HEK293 (cell line): ENCODE results near the gene SETD3.

ENCODE experiments used
- CTCF ChIA-PET: fragments of 350-600 bp; formaldehyde crosslinking; extraction: SDS; loops from one replicate; lab custom pipeline; 2021; ENCODE audit warnings: antibody characterized with exemption; lab: Yijun Ruan, JAX
- POLR2A ChIA-PET: fragments of 300-600 bp; formaldehyde crosslinking; extraction: SDS; loops from one replicate; lab custom pipeline; 2020; ENCODE audit warnings: antibody characterized with exemption, inconsistent platforms; lab: Yijun Ruan, JAX
- H3K27ac ChIP-seq: fragments of 200-500 bp; sonication (Bioruptor generic); 2 replicates; pipeline ENCODE4 v1.5.1; 2014; ENCODE audit warnings: low read depth, low read length, control low read depth, inconsistent platforms; ENCODE audit errors: extremely low read depth
- H3K36me3 ChIP-seq, 2 experiments: fragments of 200-500 bp in 1 of 2; sonication (Bioruptor generic) in 1 of 2; 1 replicate in 1 of 2; 2 replicates in 1 of 2; pipeline ENCODE4 v1.5.1; 2014 to 2017; ENCODE audit warnings: inconsistent platforms in 2 of 2, low read length in 2 of 2; ENCODE audit not compliant: control insufficient read depth in 2 of 2, insufficient read depth in 1 of 2
- H3K4me1 ChIP-seq: fragments of 200-500 bp; sonication (Bioruptor generic); 2 replicates; pipeline ENCODE4 v1.5.1; 2014; ENCODE audit warnings: mild to moderate bottlenecking, low read length, inconsistent platforms; ENCODE audit not compliant: control insufficient read depth, insufficient read depth
- H3K4me3 ChIP-seq: 2 replicates; pipeline ENCODE4 v1.5.1; 2011; ENCODE audit warnings: low read depth, mild to moderate bottlenecking, control low read depth, low read length, moderate library complexity
- H3K9me3 ChIP-seq: fragments of 200-500 bp; sonication (Bioruptor generic); 2 replicates; pipeline ENCODE4 v1.5.1; 2014; ENCODE audit warnings: low read depth, low read length, inconsistent platforms; ENCODE audit not compliant: control insufficient read depth, insufficient read depth
- EGR2 ChIP-seq: fragments of 450-650 bp; formaldehyde crosslinking; IDR thresholded peaks from 2 replicates; pipeline ENCODE4 v1.5.1; 2016; ENCODE audit warnings: low read depth, missing biosample characterization, missing genetic modification characterization
- HOXD13 ChIP-seq: sonication (generic); formaldehyde crosslinking; IDR thresholded peaks from 2 replicates; pipeline ENCODE4 v1.8.0; 2022; ENCODE audit warnings: missing genetic modification reagents, borderline replicate concordance
- IKZF3 ChIP-seq: fragments of 450-650 bp; IDR thresholded peaks from 2 replicates; pipeline ENCODE4 v1.5.0; 2018; ENCODE audit warnings: missing biosample characterization, mild to moderate bottlenecking, missing genetic modification characterization, moderate library complexity
- KLF1 ChIP-seq: fragments of 450-650 bp; formaldehyde crosslinking; IDR thresholded peaks from 2 replicates; pipeline ENCODE4 v1.5.1; 2016; ENCODE audit warnings: missing biosample characterization, missing genetic modification characterization
- KLF10 ChIP-seq: fragments of 450-650 bp; IDR thresholded peaks from 2 replicates; pipeline ENCODE4 v1.5.1; 2018; ENCODE audit warnings: missing biosample characterization, mild to moderate bottlenecking, missing genetic modification characterization
- KLF7 ChIP-seq: fragments of 450-650 bp; formaldehyde crosslinking; IDR thresholded peaks from 2 replicates; pipeline ENCODE4 v1.5.1; 2016; ENCODE audit warnings: missing biosample characterization, missing genetic modification characterization, borderline replicate concordance
- OVOL3 ChIP-seq: fragments of 450-650 bp; formaldehyde crosslinking; IDR thresholded peaks from 2 replicates; pipeline ENCODE4 v1.5.1; 2016; ENCODE audit warnings: missing biosample characterization, missing genetic modification characterization
- REPIN1 ChIP-seq: fragments of 450-650 bp; formaldehyde crosslinking; IDR thresholded peaks from 2 replicates; pipeline ENCODE4 v1.5.1; 2017; ENCODE audit warnings: missing biosample characterization, missing genetic modification characterization, low read depth
- SP7 ChIP-seq: fragments of 450-650 bp; formaldehyde crosslinking; IDR thresholded peaks from 2 replicates; pipeline ENCODE4 v1.5.1; 2016; ENCODE audit warnings: missing biosample characterization, missing genetic modification characterization
- TCF7L2 ChIP-seq: IDR thresholded peaks from 2 replicates; pipeline ENCODE4 v1.6.1; 2011; ENCODE audit warnings: low read depth, mild to moderate bottlenecking, inconsistent platforms, low read length, moderate library complexity, borderline replicate concordance
- ZBTB1 ChIP-seq: fragments of 450-650 bp; formaldehyde crosslinking; IDR thresholded peaks from 2 replicates; pipeline ENCODE4 v1.5.1; 2016; ENCODE audit warnings: missing biosample characterization, missing genetic modification characterization
- ZBTB17 ChIP-seq: fragments of 450-650 bp; formaldehyde crosslinking; IDR thresholded peaks from 2 replicates; pipeline ENCODE4 v1.5.1; 2016; ENCODE audit warnings: missing biosample characterization, missing genetic modification characterization
- ZBTB21 ChIP-seq: fragments of 450-650 bp; formaldehyde crosslinking; IDR thresholded peaks from 2 replicates; pipeline ENCODE4 v1.5.1; 2017; ENCODE audit warnings: missing biosample characterization, missing genetic modification characterization
- ZBTB48 ChIP-seq: fragments of 450-650 bp; formaldehyde crosslinking; IDR thresholded peaks from 2 replicates; pipeline ENCODE4 v1.5.1; 2016; ENCODE audit warnings: missing biosample characterization, missing genetic modification characterization
- ZBTB8A ChIP-seq: fragments of 450-650 bp; formaldehyde crosslinking; IDR thresholded peaks from 2 replicates; pipeline ENCODE4 v1.5.1; 2016; ENCODE audit warnings: missing biosample characterization, missing genetic modification characterization
- ZIC2 ChIP-seq: fragments of 450-650 bp; formaldehyde crosslinking; IDR thresholded peaks from 2 replicates; pipeline ENCODE4 v1.5.1; 2016; ENCODE audit warnings: missing biosample characterization, missing genetic modification characterization
- ZNF239 ChIP-seq: fragments of 450-650 bp; formaldehyde crosslinking; IDR thresholded peaks from 2 replicates; pipeline ENCODE4 v1.5.1; 2016; ENCODE audit warnings: missing biosample characterization, missing genetic modification characterization
- ZNF350 ChIP-seq: fragments of 450-650 bp; formaldehyde crosslinking; IDR thresholded peaks from 2 replicates; pipeline ENCODE4 v1.5.0; 2017; ENCODE audit warnings: missing biosample characterization, mild to moderate bottlenecking, missing genetic modification characterization
- ZNF521 ChIP-seq: fragments of 450-650 bp; formaldehyde crosslinking; IDR thresholded peaks from 2 replicates; pipeline ENCODE4 v1.5.1; 2017; ENCODE audit warnings: missing biosample characterization, mild to moderate bottlenecking, missing genetic modification characterization
- ZNF548 ChIP-seq: fragments of 450-650 bp; formaldehyde crosslinking; IDR thresholded peaks from 2 replicates; pipeline ENCODE4 v1.5.1; 2016; ENCODE audit warnings: missing biosample characterization, missing genetic modification characterization
- ZNF626 ChIP-seq: fragments of 450-650 bp; sonication (Bioruptor Pico); formaldehyde crosslinking; IDR thresholded peaks from 2 replicates; pipeline ENCODE4 v1.5.1; 2018; ENCODE audit warnings: missing biosample characterization, missing genetic modification characterization, inconsistent platforms
- ZNF747 ChIP-seq: fragments of 450-650 bp; formaldehyde crosslinking; IDR thresholded peaks from 2 replicates; pipeline ENCODE4 v1.5.1; 2016; ENCODE audit warnings: missing biosample characterization, missing genetic modification characterization
- ZNF791 ChIP-seq: fragments of 450-650 bp; formaldehyde crosslinking; IDR thresholded peaks from 2 replicates; pipeline ENCODE4 v1.5.1; 2016; ENCODE audit warnings: missing biosample characterization, missing genetic modification characterization
- ZSCAN30 ChIP-seq: fragments of 450-650 bp; IDR thresholded peaks from 2 replicates; pipeline ENCODE4 v1.5.1; 2018; ENCODE audit warnings: missing biosample characterization, mild to moderate bottlenecking, missing genetic modification characterization, moderate library complexity
- ZXDB ChIP-seq: fragments of 450-650 bp; formaldehyde crosslinking; IDR thresholded peaks from 2 replicates; pipeline ENCODE4 v1.5.1; 2016; ENCODE audit warnings: missing biosample characterization, missing genetic modification characterization
- TF ChIP-seq, protein P1 (sequence below): fragments of 450-650 bp; formaldehyde crosslinking; IDR thresholded peaks from 2 replicates; pipeline ENCODE4 v1.5.1; 2017; ENCODE audit warnings: missing biosample characterization, missing genetic modification characterization
- TF ChIP-seq, protein P2 (sequence below): fragments of 450-650 bp; IDR thresholded peaks from 2 replicates; pipeline ENCODE4 v1.5.1; 2018; ENCODE audit warnings: missing biosample characterization, missing genetic modification characterization
- TF ChIP-seq, protein P3 (sequence below): fragments of 450-650 bp; formaldehyde crosslinking; IDR thresholded peaks from 2 replicates; pipeline ENCODE4 v1.5.1; 2017; ENCODE audit warnings: missing biosample characterization, mild to moderate bottlenecking, missing genetic modification characterization, moderate library complexity
- TF ChIP-seq, protein P4 (sequence below): fragments of 450-650 bp; formaldehyde crosslinking; IDR thresholded peaks from 2 replicates; pipeline ENCODE4 v1.5.1; 2017; ENCODE audit warnings: missing biosample characterization, missing genetic modification characterization
- TF ChIP-seq, protein P5 (sequence below): fragments of 450-650 bp; formaldehyde crosslinking; IDR thresholded peaks from 2 replicates; pipeline ENCODE4 v1.5.1; 2016; ENCODE audit warnings: missing biosample characterization, missing genetic modification characterization

SETD3 gene

DNA sequence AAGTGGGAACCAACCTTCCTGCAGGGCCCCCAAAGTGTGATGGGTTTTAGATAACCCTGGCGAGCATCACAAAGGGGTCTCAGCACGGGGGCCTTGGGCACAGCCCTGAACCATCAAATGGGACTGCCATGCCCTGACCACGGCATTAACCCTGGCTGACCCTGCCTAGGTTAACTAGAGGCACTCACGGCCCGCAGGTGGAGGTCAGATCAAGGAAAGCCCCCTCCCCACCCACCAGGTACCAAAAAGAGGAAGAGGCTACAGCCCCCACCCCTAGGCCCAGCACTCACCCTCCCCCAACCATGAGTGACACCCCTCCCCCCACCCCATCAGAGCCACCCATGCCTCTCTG, 43.0 kb upstream of the SETD3 start (continued):
- TF ChIP-seq, protein P1, sequence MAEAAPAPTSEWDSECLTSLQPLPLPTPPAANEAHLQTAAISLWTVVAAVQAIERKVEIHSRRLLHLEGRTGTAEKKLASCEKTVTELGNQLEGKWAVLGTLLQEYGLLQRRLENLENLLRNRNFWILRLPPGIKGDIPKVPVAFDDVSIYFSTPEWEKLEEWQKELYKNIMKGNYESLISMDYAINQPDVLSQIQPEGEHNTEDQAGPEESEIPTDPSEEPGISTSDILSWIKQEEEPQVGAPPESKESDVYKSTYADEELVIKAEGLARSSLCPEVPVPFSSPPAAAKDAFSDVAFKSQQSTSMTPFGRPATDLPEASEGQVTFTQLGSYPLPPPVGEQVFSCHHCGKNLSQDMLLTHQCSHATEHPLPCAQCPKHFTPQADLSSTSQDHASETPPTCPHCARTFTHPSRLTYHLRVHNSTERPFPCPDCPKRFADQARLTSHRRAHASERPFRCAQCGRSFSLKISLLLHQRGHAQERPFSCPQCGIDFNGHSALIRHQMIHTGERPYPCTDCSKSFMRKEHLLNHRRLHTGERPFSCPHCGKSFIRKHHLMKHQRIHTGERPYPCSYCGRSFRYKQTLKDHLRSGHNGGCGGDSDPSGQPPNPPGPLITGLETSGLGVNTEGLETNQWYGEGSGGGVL (tag by site-specific recombination) = no peak
- TF ChIP-seq, protein P2, sequence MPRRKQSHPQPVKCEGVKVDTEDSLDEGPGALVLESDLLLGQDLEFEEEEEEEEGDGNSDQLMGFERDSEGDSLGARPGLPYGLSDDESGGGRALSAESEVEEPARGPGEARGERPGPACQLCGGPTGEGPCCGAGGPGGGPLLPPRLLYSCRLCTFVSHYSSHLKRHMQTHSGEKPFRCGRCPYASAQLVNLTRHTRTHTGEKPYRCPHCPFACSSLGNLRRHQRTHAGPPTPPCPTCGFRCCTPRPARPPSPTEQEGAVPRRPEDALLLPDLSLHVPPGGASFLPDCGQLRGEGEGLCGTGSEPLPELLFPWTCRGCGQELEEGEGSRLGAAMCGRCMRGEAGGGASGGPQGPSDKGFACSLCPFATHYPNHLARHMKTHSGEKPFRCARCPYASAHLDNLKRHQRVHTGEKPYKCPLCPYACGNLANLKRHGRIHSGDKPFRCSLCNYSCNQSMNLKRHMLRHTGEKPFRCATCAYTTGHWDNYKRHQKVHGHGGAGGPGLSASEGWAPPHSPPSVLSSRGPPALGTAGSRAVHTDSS = no peak
- TF ChIP-seq ZNF548 (tag by site-specific recombination) = no peak
- TF ChIP-seq, protein P3, sequence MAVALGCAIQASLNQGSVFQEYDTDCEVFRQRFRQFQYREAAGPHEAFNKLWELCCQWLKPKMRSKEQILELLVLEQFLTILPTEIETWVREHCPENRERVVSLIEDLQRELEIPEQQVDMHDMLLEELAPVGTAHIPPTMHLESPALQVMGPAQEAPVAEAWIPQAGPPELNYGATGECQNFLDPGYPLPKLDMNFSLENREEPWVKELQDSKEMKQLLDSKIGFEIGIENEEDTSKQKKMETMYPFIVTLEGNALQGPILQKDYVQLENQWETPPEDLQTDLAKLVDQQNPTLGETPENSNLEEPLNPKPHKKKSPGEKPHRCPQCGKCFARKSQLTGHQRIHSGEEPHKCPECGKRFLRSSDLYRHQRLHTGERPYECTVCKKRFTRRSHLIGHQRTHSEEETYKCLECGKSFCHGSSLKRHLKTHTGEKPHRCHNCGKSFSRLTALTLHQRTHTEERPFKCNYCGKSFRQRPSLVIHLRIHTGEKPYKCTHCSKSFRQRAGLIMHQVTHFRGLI = no peak

DNA sequence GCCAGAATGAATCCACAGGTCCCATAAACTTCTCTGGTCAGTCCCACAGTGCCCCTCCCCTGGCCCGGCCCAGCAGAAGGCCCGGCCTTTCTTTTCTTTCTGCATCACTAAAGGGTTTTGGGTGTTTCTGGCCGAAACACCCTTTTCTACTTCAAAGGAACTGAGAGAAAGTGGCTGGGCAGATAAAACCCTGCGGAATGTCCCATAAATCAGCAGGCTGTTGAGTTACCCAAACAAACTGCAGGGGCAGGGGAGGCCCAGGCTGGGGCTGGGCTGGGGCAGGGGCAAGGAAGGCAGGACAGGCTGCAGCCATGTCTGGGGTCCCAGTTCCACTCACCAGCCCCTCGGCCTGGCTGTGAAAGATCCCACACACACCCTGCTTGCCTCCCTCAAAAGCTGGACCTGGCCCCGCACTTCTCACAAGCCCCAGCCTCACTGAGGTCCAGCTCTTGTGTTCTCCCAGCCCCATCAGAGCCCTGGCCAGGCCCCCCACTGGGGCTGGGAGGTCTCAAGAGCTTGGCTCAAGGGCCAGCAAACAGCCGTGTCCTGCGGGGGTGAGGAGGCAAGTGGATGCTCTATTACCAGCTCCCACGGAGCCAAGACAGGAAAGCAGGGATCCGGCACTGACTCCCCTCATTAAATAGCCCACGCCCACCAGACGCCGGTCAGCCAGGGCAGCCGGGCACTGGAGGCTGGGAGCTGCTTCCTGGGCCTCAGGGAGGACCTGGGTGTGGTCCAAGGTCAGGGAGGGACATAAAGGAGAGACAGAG, 42.5 kb upstream of the SETD3 start:
- Histone ChIP-seq H3K27ac (peak overlapping the region; percentile 60; the same call in 1 of the 2 replicates), H3K4me1 (peaks cover 25% of the 10 kb centered on the region), H3K36me3 (peaks cover 0 to 5% of the 10 kb centered on the region in 2 experiments; a peak in 1 of 3 replicates), H3K9me3 (no peaks in the 10 kb centered on the region), H3K4me3 (no peak overlapping the region)
- POLR2A ChIA-PET = no interaction called here
- CTCF ChIA-PET = interaction anchor here (0.6 to 1.8 kb wide), 7 partner anchors 13 to 105 kb away, joined by 3 to 8 read pairs (median 3); no protein-coding TSS in a partner anchor
- TF ChIP-seq IKZF3 (no peak), OVOL3 (tag by site-specific recombination) (no peak), ZNF521 (no peak), ZBTB48 (tag by site-specific recombination) (no peak), KLF10 (tag by site-specific recombination) (no peak), KLF7 (tag by site-specific recombination) (no peak), ZNF747 (tag by site-specific recombination) (no peak), ZBTB8A (tag by site-specific recombination) (peak; percentile 55), ZNF791 (tag by site-specific recombination) (no peak), KLF1 (tag by site-specific recombination) (peak; percentile 39), ZNF350 (tag by site-specific recombination) (no peak), EGR2 (tag by site-specific recombination) (peak; percentile 47; the same call in 1 of the 2 replicates), REPIN1 (no peak), ZIC2 (peak; percentile 86), ZBTB1 (tag by site-specific recombination) (no peak), ZBTB21 (tag by site-specific recombination) (no peak), HOXD13 (CRISPR knock-in tag) (no peak), TCF7L2 (peak; percentile 88; the same call in 1 of the 2 replicates), SP7 (tag by site-specific recombination) (peak; percentile 46; the same call in 1 of the 2 replicates), ZSCAN30 (tag by site-specific recombination) (0 out of 2 replicates have a peak, but pooled peaks have one; percentile 65), ZBTB17 (tag by site-specific recombination) (no peak), ZNF239 (no peak), ZXDB (tag by site-specific recombination) (peak; percentile 93), ZNF626 (tag by site-specific recombination) (no peak)
- TF ChIP-seq, protein P4, sequence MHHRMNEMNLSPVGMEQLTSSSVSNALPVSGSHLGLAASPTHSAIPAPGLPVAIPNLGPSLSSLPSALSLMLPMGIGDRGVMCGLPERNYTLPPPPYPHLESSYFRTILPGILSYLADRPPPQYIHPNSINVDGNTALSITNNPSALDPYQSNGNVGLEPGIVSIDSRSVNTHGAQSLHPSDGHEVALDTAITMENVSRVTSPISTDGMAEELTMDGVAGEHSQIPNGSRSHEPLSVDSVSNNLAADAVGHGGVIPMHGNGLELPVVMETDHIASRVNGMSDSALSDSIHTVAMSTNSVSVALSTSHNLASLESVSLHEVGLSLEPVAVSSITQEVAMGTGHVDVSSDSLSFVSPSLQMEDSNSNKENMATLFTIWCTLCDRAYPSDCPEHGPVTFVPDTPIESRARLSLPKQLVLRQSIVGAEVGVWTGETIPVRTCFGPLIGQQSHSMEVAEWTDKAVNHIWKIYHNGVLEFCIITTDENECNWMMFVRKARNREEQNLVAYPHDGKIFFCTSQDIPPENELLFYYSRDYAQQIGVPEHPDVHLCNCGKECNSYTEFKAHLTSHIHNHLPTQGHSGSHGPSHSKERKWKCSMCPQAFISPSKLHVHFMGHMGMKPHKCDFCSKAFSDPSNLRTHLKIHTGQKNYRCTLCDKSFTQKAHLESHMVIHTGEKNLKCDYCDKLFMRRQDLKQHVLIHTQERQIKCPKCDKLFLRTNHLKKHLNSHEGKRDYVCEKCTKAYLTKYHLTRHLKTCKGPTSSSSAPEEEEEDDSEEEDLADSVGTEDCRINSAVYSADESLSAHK (tag by site-specific recombination) = peak; percentile 84
- TF ChIP-seq, protein P5, sequence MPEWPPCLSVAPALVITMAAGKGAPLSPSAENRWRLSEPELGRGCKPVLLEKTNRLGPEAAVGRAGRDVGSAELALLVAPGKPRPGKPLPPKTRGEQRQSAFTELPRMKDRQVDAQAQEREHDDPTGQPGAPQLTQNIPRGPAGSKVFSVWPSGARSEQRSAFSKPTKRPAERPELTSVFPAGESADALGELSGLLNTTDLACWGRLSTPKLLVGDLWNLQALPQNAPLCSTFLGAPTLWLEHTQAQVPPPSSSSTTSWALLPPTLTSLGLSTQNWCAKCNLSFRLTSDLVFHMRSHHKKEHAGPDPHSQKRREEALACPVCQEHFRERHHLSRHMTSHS (tag by site-specific recombination) = no peak
